B cell (primary cell): ENCODE data around the gene SGSM1. TPM values are rescaled to one million over a fixed set of nuclear protein-coding genes. Genes with fewer than 3 reads are reported as not detected.

Experiments used
- ATAC-seq: fragments of 200-7000 bp; cut with Tn5 transposase; one replicate; pipeline ENCODE4 v1.10.0; 2021; ENCODE audit warnings: low read depth, mild to moderate bottlenecking, moderate number of reproducible peaks, moderate library complexity
- CTCF ChIA-PET: fragments of 350-600 bp; sonication (Branson Sonifier 250); formaldehyde crosslinking; loops from one replicate; lab custom pipeline; 2021; ENCODE audit warnings: antibody characterized with exemption, inconsistent platforms; lab: Charles Lee
- POLR2A ChIA-PET: fragments of 350-600 bp; sonication (Branson Sonifier 250); formaldehyde crosslinking; loops from one replicate; lab custom pipeline; 2021; ENCODE audit warnings: antibody characterized with exemption; lab: Charles Lee
- DNase-seq: peaks from one replicate; pipeline ENCODE4 v3.0.0; 2013
- H2AFZ ChIP-seq: 2 replicates; pipeline ENCODE4 v1.6.1; 2012; ENCODE audit warnings: mild to moderate bottlenecking, low read depth, low read length; ENCODE audit not compliant: insufficient read depth, poor library complexity, severe bottlenecking
- H3K27ac ChIP-seq, 2 donors: 1 replicate in 1 of 2; 2 replicates in 1 of 2; pipeline ENCODE4 v1.5.1; 2012 to 2013; ENCODE audit warnings: low read length in 2 of 2, mild to moderate bottlenecking in 2 of 2, moderate library complexity in 1 of 2
- H3K27me3 ChIP-seq, 4 experiments: fragments of 200-600 bp in 1 of 4; sonication (generic) in 1 of 4; replicated peaks in 1 of 4; 1 replicate in 2 of 4; 2 replicates in 2 of 4; pipeline versions ENCODE4 v1.6.1 to v1.7.0; 2013 to 2016; ENCODE audit warnings: low read length in 3 of 4, mild to moderate bottlenecking in 2 of 4, mixed read lengths in 1 of 4, moderate library complexity in 1 of 4; ENCODE audit not compliant: insufficient read depth in 4 of 4, control insufficient read depth in 3 of 4; ENCODE audit errors: control extremely low read depth in 1 of 4
- H3K36me3 ChIP-seq, 2 experiments: replicated peaks in 1 of 2; 1 replicate in 1 of 2; 2 replicates in 1 of 2; pipeline versions ENCODE4 v1.6.1 to v1.7.1; 2013; ENCODE audit warnings: low read length in 1 of 2; ENCODE audit not compliant: insufficient read depth in 2 of 2, control insufficient read depth in 1 of 2; ENCODE audit errors: control extremely low read depth in 1 of 2, extremely low read depth in 1 of 2
- H3K4me1 ChIP-seq, 2 donors: fragments of 200-600 bp in 1 of 2; sonication (generic) in 1 of 2; 1 replicate in 1 of 2; 2 replicates in 1 of 2; pipeline versions ENCODE4 v1.5.1 to v1.6.1; 2013 to 2017; ENCODE audit warnings: low read length in 2 of 2; ENCODE audit not compliant: control insufficient read depth in 2 of 2, insufficient read depth in 2 of 2
- H3K4me2 ChIP-seq: replicated peaks from 2 replicates; pipeline ENCODE3; 2012; ENCODE audit warnings: mild to moderate bottlenecking, low read depth, low read length; ENCODE audit not compliant: poor library complexity, severe bottlenecking
- H3K4me3 ChIP-seq, 5 experiments: fragments of 200-600 bp in 1 of 5; sonication (generic) in 1 of 5; 1 replicate in 3 of 5; 2 replicates in 2 of 5; pipeline versions ENCODE4 v1.5.1 to v1.7.0; 2011 to 2016; ENCODE audit warnings: low read length in 4 of 5, mild to moderate bottlenecking in 4 of 5, low read depth in 2 of 5, control low read depth in 1 of 5, moderate library complexity in 1 of 5; ENCODE audit not compliant: insufficient read depth in 1 of 5; ENCODE audit errors: control extremely low read depth in 1 of 5, extremely low read depth in 1 of 5
- H3K79me2 ChIP-seq: fragments of 200-600 bp; sonication (generic); one replicate; pipeline ENCODE4 v1.6.0; 2016; ENCODE audit warnings: low read length; ENCODE audit not compliant: control insufficient read depth, insufficient read depth
- H3K9ac ChIP-seq: fragments of 200-600 bp; sonication (generic); 2 replicates; pipeline ENCODE4 v1.6.1; 2017; ENCODE audit warnings: mild to moderate bottlenecking, low read length, moderate library complexity
- H3K9me3 ChIP-seq, 3 donors: one replicate each; pipeline versions ENCODE4 v1.6.1 to v1.7.1; 2013; ENCODE audit warnings: low read length in 2 of 3; ENCODE audit not compliant: control insufficient read depth in 2 of 3, insufficient read depth in 1 of 3; ENCODE audit errors: control extremely low read depth in 1 of 3
- H4K20me1 ChIP-seq: 2 replicates; pipeline ENCODE4 v1.6.0; 2012; ENCODE audit warnings: mild to moderate bottlenecking, low read length; ENCODE audit not compliant: insufficient read depth, control insufficient read depth, poor library complexity, severe bottlenecking
- H3K27ac Mint-ChIP-seq: one replicate; pipeline ENCODE4 v1.8.0; 2021; ENCODE audit warnings: mixed read lengths
- H3K27me3 Mint-ChIP-seq: one replicate; pipeline ENCODE4 v1.8.0; 2021; ENCODE audit warnings: mixed read lengths
- H3K4me1 Mint-ChIP-seq: one replicate; pipeline ENCODE4 v1.8.0; 2021; ENCODE audit warnings: mixed read lengths
- H3K4me3 Mint-ChIP-seq: one replicate; pipeline ENCODE4 v1.8.0; 2021; ENCODE audit warnings: mixed read lengths
- H3K9me3 Mint-ChIP-seq: one replicate; pipeline ENCODE4 v1.8.0; 2022; ENCODE audit warnings: mixed read lengths; ENCODE audit not compliant: insufficient read depth
- EZH2 ChIP-seq: IDR thresholded peaks from 2 replicates; pipeline ENCODE4 v1.6.1; 2012; ENCODE audit warnings: borderline replicate concordance, low read depth, mild to moderate bottlenecking, moderate library complexity, low read length; ENCODE audit not compliant: insufficient read depth, poor library complexity, severe bottlenecking
- WGBS: methylation state at CpG from one replicate; pipeline ENCODE4 v1.1.5; 2013; ENCODE audit warnings: missing lambda C conversion rate; ENCODE audit not compliant: insufficient coverage; 5-methylcytosine and 5-hydroxymethylcytosine counted together
- intact Hi-C: fragments of 100-400 bp; cut with micrococcal nuclease; formaldehyde crosslinking; loops from one replicate; pipeline ENCODE4 v1.10.0; 2022
- polyA plus RNA-seq: library from polyadenylated mRNA; depleted of rRNA; stranded (reverse); fragments of >200 nt; gene quantifications from 2 replicates; pipeline ENCODE4 v1.2.3, GENCODE V29; 2012
- total RNA-seq, 2 donors: library from RNA; stranded (reverse); fragments of 120-200 nt in 1 of 2; gene quantifications; 1 replicate in 1 of 2; 2 replicates in 1 of 2; pipeline versions ENCODE4 v1.2.3 to v1.2.4, GENCODE V29; 2013 to 2022
- TF ChIP-seq, protein P1 (sequence below): fragments of 200-600 bp; IDR thresholded peaks from one replicate; pipeline ENCODE4 v1.8.0; 2022; ENCODE audit warnings: antibody characterized with exemption, mild to moderate bottlenecking

Gene SGSM1
- total and polyA plus RNA-seq, 2 donors (not counting 1 experiment from before 2014, with no cell fraction given) = 0.91 to 1.3 TPM

- Histone ChIP-seq H3K36me3 (no peaks in the 10 kb centered on the region), H3K27ac (no peak overlapping the region), H3K4me1 (no peaks in the 10 kb centered on the region), H4K20me1 (no peaks in the 10 kb centered on the region), H3K27me3 (no peaks in the 10 kb centered on the region), H3K4me2 (no peak overlapping the region), H2AFZ (no peak overlapping the region), H3K79me2 (no peaks in the 10 kb centered on the region), H3K4me3 (no peak overlapping the region), H3K9me3 (no peaks in the 10 kb centered on the region), H3K9ac (no peak overlapping the region)
- Mint-ChIP-seq H3K27ac (no peak overlapping the region), H3K4me1 (peaks cover 4% of the 10 kb centered on the region), H3K4me3 (no peak overlapping the region), H3K27me3 (peaks cover 28% of the 10 kb centered on the region), H3K9me3 (no peaks in the 10 kb centered on the region)
- intact Hi-C loops = no loop called here
- 89% methylated on average over 2 of the region's 4 CpGs for WGBS
- POLR2A ChIA-PET = no interaction called here
- no peak for DNase-seq
- TF ChIP-seq EZH2 = no peak
- TF ChIP-seq, protein P1, sequence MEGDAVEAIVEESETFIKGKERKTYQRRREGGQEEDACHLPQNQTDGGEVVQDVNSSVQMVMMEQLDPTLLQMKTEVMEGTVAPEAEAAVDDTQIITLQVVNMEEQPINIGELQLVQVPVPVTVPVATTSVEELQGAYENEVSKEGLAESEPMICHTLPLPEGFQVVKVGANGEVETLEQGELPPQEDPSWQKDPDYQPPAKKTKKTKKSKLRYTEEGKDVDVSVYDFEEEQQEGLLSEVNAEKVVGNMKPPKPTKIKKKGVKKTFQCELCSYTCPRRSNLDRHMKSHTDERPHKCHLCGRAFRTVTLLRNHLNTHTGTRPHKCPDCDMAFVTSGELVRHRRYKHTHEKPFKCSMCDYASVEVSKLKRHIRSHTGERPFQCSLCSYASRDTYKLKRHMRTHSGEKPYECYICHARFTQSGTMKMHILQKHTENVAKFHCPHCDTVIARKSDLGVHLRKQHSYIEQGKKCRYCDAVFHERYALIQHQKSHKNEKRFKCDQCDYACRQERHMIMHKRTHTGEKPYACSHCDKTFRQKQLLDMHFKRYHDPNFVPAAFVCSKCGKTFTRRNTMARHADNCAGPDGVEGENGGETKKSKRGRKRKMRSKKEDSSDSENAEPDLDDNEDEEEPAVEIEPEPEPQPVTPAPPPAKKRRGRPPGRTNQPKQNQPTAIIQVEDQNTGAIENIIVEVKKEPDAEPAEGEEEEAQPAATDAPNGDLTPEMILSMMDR = no peak
- no peak for ATAC-seq
- CTCF ChIA-PET = interaction anchor here (1.8 to 4.2 kb wide), 2 partner anchors 11 to 79 kb away, joined by 6 to 81 read pairs; no protein-coding TSS in a partner anchor
Measured at GRCh38 chr22:24848559-24849168, 42.7 kb downstream of the SGSM1 start.

GRCh38 chr22:24855794-24856193 is 49.8 kb downstream of the SGSM1 start:
- H3K9ac ChIP-seq = no peak overlapping the region
- no peaks in the 10 kb centered on the region for H3K27me3 ChIP-seq
- Mint-ChIP-seq H3K27me3 (peaks cover 13% of the 10 kb centered on the region), H3K27ac (no peak overlapping the region), H3K4me3 (no peak overlapping the region), H3K4me1 (no peaks in the 10 kb centered on the region), H3K9me3 (no peaks in the 10 kb centered on the region)
- TF ChIP-seq, protein P1 = no peak
- TF ChIP-seq EZH2 = no peak
- H3K9me3 ChIP-seq = no peaks in the 10 kb centered on the region
- intact Hi-C loops = no loop called here
- no peak for ATAC-seq
- ChIA-PET CTCF (no interaction called here), POLR2A (no interaction called here)
- no peak for DNase-seq
- H3K4me1 ChIP-seq = no peaks in the 10 kb centered on the region
- 90% methylated on average over 2 of the region's 3 CpGs for WGBS
- H3K27ac ChIP-seq = no peak overlapping the region
- H3K4me2 ChIP-seq = no peak overlapping the region
- no peaks in the 10 kb centered on the region for H3K79me2 ChIP-seq
- H3K36me3 ChIP-seq = no peaks in the 10 kb centered on the region
- H2AFZ ChIP-seq = no peak overlapping the region
- H3K4me3 ChIP-seq = no peak overlapping the region
- H4K20me1 ChIP-seq = no peaks in the 10 kb centered on the region
